Measurements from ENCODE around the gene MYLK4.
A peak's percentile ranks its signal among the peaks of the same experiment; 100 is the strongest.

MYLK4 gene

DNA sequence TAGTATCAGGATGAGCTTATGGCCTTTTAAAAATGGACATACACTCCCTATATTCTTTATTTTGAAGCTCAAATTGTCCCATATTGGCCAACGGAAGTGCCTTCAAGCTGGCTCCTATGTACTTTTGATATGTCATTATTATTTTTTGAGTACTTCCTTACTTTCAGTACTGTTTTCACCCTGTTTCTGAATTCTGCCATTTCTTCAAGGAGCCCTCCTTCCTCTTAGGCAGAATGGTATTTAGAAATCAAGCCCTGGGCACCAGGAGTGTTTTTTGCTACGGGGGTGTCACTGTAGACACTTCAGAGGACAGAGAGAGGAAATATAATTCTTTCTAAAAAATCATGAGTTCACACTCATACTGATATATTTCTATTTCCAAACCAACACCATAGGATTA is 5.5 kb upstream of the MYLK4 start:
- Histone ChIP-seq H3K4me1 (ENCODE audit: insufficient read depth, low read length, poor library complexity, severe bottlenecking) (peaks cover 34% of the 10 kb centered on the region), H3K4me3 (ENCODE audit: low read length, poor library complexity, severe bottlenecking) (no peak overlapping the region), H3K9ac (ENCODE audit: low read depth, low read length, poor library complexity, severe bottlenecking) (no peak overlapping the region), H3K27me3 (ENCODE audit: insufficient read depth, low read length, poor library complexity, severe bottlenecking) (no peaks in the 10 kb centered on the region), H3K36me3 (ENCODE audit: insufficient read depth, low read length) (no peaks in the 10 kb centered on the region), H3K4me2 (ENCODE audit: low read depth, low read length, poor library complexity, severe bottlenecking) (no peak overlapping the region), H3F3A (ENCODE audit: low read depth) (peaks cover 5% of the 10 kb centered on the region), H3K9me2 (replicated peaks; ENCODE audit: low read depth, low read length) (no peaks in the 10 kb centered on the region), H3K9me3 (ENCODE audit: insufficient read depth, low read depth, low read length) (no peaks in the 10 kb centered on the region), H4K20me1 (ENCODE audit: insufficient read depth, low read length, poor library complexity, severe bottlenecking) (no peaks in the 10 kb centered on the region), H3K79me2 (ENCODE audit: insufficient read depth, low read length) (no peaks in the 10 kb centered on the region), H2AFZ (ENCODE audit: low read length) (no peak overlapping the region)
- no peak for TF ChIP-seq EZH2phosphoT487 (IDR thresholded peaks at IDR 0.05; ENCODE audit: borderline replicate concordance)
- TF ChIP-seq CTCF (conservative IDR thresholded peaks at IDR 0.05; ENCODE audit: low read length) = no peak

- Histone ChIP-seq H3K4me1 (ENCODE audit: insufficient read depth, low read length, poor library complexity, severe bottlenecking) (peaks cover 35% of the 10 kb centered on the region), H4K20me1 (ENCODE audit: insufficient read depth, low read length, poor library complexity, severe bottlenecking) (no peaks in the 10 kb centered on the region), H3F3A (ENCODE audit: low read depth) (peaks cover 8% of the 10 kb centered on the region), H3K36me3 (ENCODE audit: insufficient read depth, low read length) (no peaks in the 10 kb centered on the region), H3K9me3 (ENCODE audit: insufficient read depth, low read depth, low read length) (no peaks in the 10 kb centered on the region), H3K4me2 (ENCODE audit: low read depth, low read length, poor library complexity, severe bottlenecking) (no peak overlapping the region), H3K4me3 (ENCODE audit: low read length, poor library complexity, severe bottlenecking) (no peak overlapping the region), H3K27me3 (ENCODE audit: insufficient read depth, low read length, poor library complexity, severe bottlenecking) (no peaks in the 10 kb centered on the region), H3K9me2 (replicated peaks; ENCODE audit: low read depth, low read length) (no peaks in the 10 kb centered on the region), H2AFZ (ENCODE audit: low read length) (peak overlapping the region; percentile 30; the same call in 1 of the 2 replicates), H3K79me2 (ENCODE audit: insufficient read depth, low read length) (no peaks in the 10 kb centered on the region), H3K9ac (ENCODE audit: low read depth, low read length, poor library complexity, severe bottlenecking) (no peak overlapping the region)
- TF ChIP-seq EZH2phosphoT487 (IDR thresholded peaks at IDR 0.05; ENCODE audit: borderline replicate concordance) (no peak), CTCF (conservative IDR thresholded peaks at IDR 0.05; ENCODE audit: low read length) (no peak)
These were observed 4.7 kb upstream of the MYLK4 start for GRCh38 chr6:2755456-2755855.

GRCh38 chr6:2754911-2755310 is 4.2 kb upstream of the MYLK4 start:
- Histone ChIP-seq H3K36me3 (ENCODE audit: insufficient read depth, low read length) (no peaks in the 10 kb centered on the region), H3K4me1 (ENCODE audit: insufficient read depth, low read length, poor library complexity, severe bottlenecking) (peaks cover 39% of the 10 kb centered on the region), H3K4me3 (ENCODE audit: low read length, poor library complexity, severe bottlenecking) (no peak overlapping the region), H3K9me3 (ENCODE audit: insufficient read depth, low read depth, low read length) (no peaks in the 10 kb centered on the region), H3K9ac (ENCODE audit: low read depth, low read length, poor library complexity, severe bottlenecking) (no peak overlapping the region), H3K27me3 (ENCODE audit: insufficient read depth, low read length, poor library complexity, severe bottlenecking) (no peaks in the 10 kb centered on the region), H2AFZ (ENCODE audit: low read length) (no peak overlapping the region), H3K79me2 (ENCODE audit: insufficient read depth, low read length) (no peaks in the 10 kb centered on the region), H3K9me2 (replicated peaks; ENCODE audit: low read depth, low read length) (no peaks in the 10 kb centered on the region), H3K4me2 (ENCODE audit: low read depth, low read length, poor library complexity, severe bottlenecking) (no peak overlapping the region), H4K20me1 (ENCODE audit: insufficient read depth, low read length, poor library complexity, severe bottlenecking) (no peaks in the 10 kb centered on the region), H3F3A (ENCODE audit: low read depth) (peaks cover 8% of the 10 kb centered on the region)
- TF ChIP-seq CTCF (conservative IDR thresholded peaks at IDR 0.05; ENCODE audit: low read length) = no peak
- no peak for TF ChIP-seq EZH2phosphoT487 (IDR thresholded peaks at IDR 0.05; ENCODE audit: borderline replicate concordance)

Measured in Loucy (cell line).